NCI-H510A (cell line): ENCODE results near the gene OR2T1.
"Not testable (repeated sequence)": the region's sequence is repeated elsewhere in the genome, so short reads cannot be mapped to it uniquely, and the experiment has no call there.

Source experiments
- DNase-seq: peaks from one replicate; lab custom pipeline; 2025; lab: John Stamatoyannopoulos, UW

OR2T1 gene, protein sequence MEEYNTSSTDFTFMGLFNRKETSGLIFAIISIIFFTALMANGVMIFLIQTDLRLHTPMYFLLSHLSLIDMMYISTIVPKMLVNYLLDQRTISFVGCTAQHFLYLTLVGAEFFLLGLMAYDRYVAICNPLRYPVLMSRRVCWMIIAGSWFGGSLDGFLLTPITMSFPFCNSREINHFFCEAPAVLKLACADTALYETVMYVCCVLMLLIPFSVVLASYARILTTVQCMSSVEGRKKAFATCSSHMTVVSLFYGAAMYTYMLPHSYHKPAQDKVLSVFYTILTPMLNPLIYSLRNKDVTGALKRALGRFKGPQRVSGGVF

DNA sequence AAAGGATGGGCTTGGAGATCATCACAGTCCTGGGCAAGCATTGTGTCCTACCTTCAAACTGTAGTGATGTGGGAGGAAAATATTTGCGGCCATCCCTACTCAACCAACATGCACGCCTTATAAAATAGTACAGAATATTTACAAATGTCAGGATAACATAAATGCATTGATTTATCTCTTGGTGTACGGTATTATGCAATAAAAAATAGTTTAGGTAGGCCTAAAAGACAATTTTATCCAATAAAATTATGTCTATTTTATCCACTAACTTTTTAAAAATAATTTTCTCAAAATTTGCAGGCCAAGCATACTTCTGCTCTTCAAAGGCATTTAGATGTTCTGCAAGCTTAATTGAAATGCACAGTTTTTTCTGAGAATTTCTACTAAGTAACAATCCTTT lies at the start of gene OR2T1:
Gene OR2T1 (plus strand): TSS at position 301 of the 400 bp plus-strand sequence. CDS start 3,100 bp downstream, outside the sequence.
- DNase-seq, result no peak

DNA sequence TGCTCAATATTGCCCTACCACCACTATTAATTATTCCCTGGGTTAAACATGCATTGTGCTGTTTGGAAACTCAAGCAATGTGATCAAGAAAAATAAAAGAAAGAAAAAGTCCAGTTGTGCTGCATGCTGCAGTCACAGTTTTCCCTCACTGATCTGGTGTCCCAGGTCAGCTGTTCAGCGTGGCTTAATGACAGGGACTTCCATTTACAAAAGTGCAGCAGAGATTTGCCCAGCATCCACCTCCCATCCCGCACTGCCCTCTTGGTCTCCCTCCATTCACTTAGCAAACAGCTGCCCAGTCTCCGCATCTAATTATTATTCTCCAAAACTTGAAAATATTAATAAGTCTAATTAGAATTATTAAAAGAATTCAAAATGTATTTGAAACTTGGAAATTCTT lies 43.4 kb upstream of the OR2T1 start:
- no peak for DNase-seq

DNA sequence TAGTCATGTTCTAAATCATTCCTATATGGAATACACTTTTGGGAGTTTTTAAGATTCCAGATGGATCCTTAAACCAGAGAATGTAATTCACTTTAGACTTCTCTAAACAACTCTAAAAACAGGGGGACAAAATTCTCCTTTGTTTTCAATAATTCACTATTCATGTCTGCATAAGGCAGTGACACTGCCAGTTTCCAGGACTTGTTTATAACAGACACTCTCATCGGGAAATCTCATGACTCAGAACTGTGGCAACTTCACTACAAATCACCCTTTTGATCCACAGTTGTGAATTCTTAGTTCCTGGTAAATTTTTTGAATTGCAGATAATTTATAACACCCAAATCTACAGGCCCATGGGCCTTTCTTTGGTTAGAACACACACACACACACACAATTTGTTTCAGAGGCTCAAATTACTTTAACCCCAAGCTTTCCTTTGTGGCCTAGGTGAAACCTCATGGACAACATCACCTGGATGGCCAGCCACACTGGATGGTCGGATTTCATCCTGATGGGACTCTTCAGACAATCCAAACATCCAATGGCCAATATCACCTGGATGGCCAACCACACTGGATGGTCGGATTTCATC lies 41.6 kb upstream of the OR2T1 start, which contains the start of gene OR2T4:
Gene OR2T4 (plus strand): TSS at position 545 of the 595 bp plus-strand sequence. CDS start 0 bp downstream, at position 545.
- no peak for DNase-seq

DNA sequence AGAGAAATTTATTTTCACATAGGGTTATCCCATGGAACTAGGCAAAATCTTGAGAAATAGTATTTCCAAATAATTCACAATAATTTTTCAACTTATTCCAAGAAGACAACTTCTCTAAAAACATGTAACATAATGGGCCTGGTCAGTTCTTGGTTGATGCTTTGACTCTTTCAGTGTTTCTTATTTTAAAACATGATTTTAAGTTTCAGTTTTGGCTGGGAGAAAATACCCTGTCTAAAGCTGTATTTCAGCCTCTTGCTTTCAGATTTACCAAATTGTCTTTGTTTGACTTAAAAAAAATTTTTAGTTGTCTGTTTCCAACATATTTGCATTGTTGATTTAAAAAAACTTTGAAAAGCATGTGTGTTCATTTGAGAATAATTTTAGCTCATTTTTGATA lies 36.2 kb upstream of the OR2T1 start:
- no peak for DNase-seq

DNA sequence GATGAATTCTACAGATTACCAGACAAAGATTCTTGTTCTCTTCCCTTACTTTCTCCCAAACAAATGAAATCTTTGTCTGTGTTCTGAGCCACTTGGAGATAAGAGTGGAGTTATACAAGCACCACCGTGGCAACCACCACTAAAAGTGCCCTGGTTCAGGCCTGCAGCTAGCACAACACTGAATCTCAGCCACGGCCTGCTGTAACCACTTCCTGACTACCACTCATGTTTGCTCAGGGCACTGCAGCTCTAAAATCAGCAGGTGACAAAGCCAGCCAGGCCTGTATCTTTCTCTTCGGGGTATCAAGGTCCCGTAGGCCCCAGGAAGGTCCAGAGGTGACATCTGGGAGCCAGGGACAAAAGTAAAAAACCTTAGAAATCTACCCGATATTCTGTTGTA lies 30.5 kb upstream of the OR2T1 start:
- no peak for DNase-seq

DNA sequence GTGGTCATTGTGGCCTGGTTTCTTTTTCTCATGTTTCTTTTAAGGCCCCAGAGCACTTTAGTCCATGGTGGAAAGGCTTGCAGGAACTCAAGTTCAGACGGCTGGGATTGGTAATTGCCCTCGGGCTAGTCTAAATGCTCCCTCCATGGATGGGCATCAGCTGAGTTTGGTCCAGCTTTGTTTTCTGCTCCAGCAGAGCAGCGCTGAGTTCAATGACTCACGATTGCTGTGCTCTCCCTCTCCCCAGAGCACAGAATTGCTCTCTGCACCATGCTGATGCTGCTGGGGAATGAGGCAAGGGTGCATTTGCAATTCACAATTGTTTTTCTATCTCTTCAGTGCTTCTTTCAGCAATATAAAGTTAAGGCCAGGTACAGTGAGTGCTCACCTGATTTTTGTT lies 29.1 kb upstream of the OR2T1 start:
- DNase-seq, result no peak

DNA sequence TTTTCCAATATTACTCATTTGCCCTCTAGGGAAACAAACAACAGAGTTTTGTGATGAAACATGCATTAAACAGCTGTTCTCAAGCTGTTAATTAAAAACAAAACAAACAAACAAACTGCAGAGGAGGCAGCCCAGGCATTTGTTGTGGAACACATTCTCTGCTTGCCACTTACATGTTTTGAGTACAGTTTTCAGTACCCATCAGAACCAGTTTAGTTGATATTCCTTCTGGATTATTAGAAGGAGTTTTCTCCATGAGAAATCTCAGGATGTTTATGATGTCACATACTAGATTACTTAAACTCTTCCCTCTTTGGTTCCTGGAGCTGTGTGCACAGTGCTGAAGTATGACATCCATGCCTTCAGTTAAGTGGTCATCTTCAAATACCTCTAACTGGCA lies 27.4 kb upstream of the OR2T1 start, which contains the start of gene OR2T6:
Gene OR2T6 (plus strand): TSS at position 301 of the 400 bp plus-strand sequence. CDS start 11,863 bp downstream, outside the sequence.
- DNase-seq, result no peak

DNA sequence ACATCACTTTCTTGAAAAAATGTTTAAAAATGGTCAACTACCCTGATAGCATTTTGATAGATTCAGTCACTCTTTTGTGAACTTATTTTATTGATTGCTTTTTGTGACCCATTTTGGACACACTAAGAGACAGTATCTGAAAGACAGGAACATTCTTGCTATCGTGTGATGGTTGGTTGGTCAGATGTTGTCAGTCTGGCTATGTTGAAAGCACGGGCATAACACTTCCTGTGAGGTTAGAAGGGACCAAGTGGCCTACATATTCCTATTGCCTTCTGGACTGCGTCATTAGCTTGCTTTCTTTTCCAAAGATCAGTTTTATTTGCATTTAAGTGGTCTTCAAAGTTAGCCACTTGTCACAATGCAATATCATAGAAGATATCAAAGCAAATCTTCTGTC lies 25.9 kb upstream of the OR2T1 start:
- no peak for DNase-seq

DNA sequence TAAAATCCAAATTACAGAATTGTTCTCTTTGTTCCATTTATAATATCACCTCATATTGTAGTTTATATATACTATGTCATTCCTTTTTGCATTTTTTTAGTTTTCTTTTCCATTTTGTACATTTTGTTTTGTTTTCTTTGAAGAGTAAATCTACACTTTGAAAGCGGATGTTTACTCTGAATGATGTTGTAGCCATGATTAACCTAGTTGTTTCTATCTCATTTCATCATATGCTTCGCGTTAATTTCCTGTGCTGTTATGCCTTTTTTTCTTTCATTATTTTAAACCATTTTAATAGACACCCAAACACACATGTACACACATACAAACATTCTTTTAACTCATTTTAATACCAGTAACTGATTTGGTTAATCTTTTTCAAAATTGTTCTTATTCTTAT lies 22.0 kb upstream of the OR2T1 start:
- DNase-seq, result no peak

DNA sequence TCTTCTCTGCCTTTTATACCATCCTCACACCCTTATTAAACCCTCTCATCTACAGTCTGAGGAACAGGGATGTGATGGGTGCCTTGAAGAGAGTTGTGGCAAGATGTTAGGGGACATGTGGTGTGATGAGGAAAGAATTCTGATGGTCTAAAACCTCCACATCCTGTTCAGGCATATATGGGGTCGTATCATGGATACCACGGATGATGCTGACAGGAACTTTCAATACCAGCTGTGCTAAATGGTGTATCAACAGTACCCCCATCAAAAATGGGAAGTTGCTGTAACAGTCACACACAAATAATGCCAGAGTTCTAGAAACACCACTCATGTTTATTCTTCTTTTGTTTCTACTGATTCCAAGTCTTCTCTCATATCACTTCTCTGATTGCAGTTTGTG lies 14.4 kb upstream of the OR2T1 start:
- DNase-seq, result no peak

DNA sequence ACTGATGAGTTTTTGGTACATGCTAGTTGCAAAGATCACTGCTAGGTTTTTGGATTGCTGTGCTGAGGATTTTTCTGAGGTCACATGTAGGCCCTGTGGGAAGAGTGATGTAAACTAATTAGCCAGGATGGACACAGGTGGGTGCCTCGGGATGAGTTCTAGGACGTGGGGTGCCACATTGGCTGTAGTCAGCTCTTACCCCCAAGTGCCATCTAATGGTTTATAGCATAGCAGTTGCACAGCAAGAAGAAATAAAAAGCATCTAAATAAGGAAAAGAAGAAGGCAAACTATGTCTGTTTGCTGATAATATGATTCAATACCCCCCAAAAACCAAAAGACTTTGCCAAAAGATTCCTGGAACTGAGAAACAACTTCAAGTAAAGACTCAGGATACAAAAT lies 9.8 kb upstream of the OR2T1 start:
- no peak for DNase-seq

DNA sequence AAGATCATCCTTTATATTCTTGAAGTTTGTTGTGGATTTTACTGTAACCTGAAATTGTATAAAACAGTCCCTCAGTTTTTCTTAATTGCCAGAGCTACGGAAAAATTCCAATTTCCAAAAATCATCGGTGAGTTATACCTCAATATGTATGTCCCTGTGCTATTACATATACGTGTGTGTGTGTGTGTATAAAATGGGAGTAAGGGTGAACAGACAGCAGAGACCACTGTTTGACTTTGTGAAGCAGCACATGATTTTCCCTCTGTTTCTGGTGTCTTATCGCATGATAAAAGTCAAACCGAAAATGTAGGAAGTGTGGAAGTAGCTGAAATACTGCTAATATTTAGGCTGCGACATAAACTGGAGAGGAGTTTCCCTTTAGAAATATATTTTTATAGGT lies 1.2 kb downstream of the OR2T1 start:
- DNase-seq, result no peak

DNA sequence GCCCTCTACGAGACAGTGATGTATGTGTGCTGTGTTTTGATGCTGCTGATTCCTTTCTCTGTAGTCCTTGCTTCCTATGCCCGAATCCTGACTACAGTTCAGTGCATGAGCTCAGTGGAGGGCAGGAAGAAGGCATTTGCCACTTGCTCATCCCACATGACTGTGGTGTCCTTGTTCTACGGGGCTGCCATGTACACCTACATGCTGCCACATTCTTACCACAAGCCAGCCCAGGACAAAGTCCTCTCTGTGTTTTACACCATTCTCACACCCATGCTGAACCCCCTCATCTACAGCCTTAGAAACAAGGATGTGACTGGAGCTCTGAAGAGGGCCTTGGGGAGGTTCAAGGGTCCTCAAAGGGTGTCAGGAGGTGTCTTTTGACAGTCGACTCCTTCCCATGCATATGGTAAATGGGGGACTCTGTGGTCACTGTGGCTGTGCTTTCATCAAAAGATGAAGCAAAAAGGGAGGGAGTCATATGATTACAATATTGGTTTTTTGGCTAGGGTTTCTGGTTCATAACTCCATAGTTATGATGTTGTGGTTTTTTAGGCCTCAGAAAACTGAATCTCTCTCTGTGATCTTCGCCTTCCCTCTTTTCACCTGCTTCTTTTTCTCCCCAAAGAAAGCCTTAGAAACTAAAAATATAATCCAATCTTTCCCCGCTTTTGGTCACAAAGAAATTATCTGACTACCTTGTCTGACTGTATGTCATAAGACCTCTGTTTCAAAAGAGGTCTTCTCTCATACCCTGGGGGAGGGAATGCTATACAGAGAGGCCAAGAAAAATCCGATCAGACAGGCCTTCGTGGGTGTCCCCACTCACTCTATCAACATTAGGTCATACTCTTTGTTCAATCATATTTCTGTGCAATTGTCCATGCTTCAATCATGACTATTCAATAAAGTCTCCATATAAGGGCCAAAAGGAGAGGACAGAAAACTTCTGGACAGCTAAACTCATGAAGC lies 4.2 kb downstream of the OR2T1 start:
- no peak for DNase-seq

DNA sequence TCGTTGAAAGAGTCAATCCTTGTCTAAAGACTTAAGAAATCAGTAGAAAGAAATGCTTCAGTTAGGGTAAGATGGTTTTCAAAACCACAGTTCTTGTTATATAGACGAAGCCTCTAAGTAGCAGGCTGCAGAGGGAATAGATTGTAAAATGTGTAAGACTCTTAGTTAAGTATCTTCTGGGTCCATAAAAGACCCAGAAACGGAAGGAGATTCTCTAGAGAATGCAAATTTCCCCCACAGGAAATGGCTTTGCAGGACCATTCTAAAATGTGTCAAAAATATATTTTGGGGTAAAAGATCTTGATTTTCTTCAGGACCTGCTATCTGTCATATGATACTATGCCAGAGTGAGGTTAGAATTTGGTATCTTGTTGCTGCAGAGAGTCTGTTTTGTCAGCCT lies 13.4 kb downstream of the OR2T1 start:
- DNase-seq, result no peak

DNA sequence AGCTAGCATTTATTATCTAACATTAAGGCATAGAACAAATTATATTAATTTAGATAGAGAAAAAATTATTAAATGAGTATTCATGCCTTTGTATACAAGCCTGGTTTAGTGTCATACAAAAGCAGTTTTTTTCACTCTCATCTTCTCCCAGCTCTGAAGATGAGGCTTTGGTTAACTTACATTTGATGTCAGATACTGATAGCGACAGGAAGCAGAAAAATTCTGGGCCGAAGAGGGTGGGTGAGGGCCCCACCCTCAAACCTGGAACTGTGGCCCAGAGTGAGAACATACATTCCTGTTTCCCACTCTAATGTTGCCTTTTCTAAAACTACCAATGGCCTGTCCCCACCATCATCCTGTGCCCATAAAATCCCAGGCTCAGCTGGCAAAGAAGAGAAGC lies 15.0 kb downstream of the OR2T1 start:
- no peak for DNase-seq

DNA sequence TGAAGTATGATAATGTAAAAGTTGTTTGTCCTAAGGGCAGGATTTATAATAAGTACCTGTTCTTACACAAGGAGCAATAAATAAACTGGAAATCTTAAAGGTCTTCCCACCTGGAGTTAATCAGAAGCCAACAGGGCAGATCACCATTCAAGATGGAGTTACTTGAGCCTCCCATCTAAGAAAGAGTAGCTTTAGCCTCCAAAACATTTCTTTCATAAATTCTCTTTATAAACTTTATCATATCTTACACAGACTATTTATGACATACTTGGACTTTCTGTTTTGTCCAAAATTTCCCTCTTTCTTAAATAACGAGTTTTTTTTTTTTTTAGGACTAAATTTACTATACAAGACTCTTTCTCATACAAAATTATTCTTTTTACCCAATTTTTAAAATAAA lies 18.5 kb downstream of the OR2T1 start:
- no peak for DNase-seq

DNA sequence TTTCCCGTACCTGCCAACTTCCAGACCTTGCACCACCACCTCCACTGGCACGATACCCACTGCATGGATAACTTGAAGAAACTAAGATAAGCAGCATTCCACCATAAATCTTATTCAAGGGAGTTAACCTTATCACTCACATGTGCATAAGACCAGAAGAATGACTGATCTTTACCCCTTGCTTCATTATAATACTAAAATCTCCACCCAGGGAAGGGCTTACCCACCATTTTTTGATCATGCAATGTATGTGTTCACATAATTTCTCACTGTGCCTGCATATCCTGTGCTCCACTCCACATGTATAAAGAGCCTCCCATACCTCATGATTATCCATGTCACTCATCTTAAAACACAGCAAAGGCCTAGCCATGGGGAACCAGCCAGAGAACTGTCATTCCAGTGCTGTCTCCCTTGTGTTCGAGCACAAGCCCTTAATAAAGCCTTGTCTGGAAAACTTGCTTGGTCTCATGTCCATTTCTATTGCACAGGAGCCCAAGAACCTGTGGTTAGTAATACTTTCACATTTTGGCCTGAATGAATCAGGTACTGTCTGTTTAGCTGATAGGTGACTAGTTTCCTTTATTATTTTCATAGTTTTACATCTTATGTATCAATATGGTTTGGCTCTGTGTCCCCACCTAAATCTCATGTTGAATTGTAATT lies 24.8 kb downstream of the OR2T1 start:
- DNase-seq, result not testable (repeated sequence)

DNA sequence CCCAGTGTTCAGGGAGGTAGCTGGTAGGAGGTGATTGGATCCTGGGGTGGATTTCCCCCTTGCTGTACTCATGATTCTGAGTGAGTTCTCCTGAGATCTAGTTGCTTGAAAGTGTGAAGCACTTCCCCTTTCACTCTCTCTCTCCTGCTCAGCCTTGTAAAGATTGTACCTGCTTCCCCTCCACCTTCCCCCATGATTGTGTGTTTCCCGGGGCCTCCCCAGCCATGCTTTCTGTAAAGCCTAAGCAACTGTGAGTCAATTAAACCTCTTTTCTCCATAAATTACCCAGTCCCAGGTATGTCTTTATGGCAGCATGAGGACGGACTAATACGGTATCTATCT lies 25.3 kb downstream of the OR2T1 start:
- not testable (repeated sequence) for DNase-seq

DNA sequence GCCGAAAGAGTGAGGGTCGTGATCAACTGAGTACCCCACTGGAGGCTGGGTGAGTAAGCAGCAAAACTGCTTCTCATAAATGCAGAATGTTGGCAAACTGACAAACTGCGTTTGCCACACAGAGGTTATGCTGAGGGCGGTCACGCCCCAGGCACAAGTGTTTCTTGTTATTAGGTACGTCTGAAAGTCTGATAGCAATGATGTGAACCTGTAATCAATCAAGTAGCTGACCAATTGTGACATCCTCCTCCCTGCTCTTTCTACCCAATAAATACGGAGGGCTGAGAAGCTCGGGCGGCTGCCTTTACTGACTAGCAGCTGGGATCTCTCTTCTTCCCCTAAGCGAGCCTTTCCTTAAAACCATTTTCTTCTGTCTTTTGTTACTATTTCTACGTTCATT lies 28.8 kb downstream of the OR2T1 start:
- DNase-seq, result not testable (repeated sequence)

DNA sequence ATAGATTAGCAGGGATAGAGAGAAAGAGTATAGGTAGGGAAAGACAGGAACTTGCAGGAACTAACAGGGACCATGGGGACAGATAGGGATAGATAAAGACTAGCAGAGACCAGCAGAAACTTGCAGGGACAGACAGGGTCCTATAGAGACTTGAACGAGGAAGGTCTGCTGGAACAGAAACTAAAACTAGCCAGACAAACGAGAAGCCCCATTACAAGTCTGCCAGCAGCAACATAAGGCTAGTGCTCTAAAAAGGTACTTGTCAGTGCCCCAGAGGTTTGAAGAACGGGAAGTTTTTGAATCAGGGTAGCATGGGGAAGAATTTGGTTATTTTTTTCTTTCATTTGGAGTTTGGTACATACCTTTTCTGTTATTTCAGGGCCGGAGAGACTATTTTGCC lies 29.4 kb downstream of the OR2T1 start:
- DNase-seq, result not testable (repeated sequence)

DNA sequence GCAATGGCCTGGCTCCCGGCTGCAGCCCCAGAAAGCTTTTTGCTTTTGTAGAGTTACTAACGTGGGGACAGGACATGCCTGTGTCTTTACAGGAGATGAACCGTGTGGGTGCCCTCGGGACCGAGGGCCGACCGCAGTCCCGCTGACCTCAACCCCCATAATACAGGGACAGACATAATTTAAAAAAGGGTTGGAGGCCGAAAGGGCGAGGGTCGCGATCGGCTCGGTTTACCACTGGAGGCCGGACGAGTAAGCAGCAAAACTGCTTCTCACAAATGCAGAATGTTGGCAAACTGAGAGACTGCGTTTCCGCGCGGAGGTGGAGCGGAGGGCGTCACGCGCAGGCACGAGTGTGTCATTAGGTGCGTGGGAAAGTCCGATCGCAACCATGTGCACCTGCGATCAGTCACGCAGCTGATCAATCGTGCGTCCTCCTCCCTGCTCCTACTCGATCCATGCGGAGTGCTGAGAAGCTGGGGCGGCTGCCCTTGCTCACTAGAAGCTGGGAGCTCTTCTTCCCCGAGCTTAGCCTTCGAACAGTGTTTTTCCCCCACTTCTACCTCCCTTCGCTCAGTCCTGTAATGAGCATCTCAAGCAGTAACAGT lies 31.1 kb downstream of the OR2T1 start:
- not testable (repeated sequence) for DNase-seq

DNA sequence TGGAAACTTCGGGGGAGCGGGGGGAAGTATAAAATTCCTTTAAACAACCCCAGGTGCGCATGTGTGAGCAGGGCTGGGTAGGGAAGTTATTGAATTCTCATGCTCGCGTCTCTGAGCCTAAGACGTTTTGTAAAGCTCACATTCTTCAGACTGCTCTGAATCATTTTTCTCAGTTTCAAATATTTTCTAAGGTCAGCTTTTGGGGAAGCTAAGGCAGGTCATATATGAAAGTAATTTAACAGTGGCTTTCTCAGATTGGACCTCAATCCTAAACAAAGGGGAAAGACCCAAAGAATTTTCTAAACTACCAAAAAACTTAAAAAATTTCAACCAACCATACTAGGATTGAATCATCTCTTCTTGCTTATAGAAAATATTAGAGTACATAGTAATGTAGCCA lies 32.1 kb downstream of the OR2T1 start:
- not testable (repeated sequence) for DNase-seq
